ENCODE results near the gene FITM1.
A peak's percentile ranks its signal among the peaks of the same experiment; 100 is the strongest.

FITM1 gene

GRCh38 chr14:24160850-24161804 is 30.7 kb downstream of the FITM1 start, which contains the start of gene IRF9:
Gene IRF9, plus strand, starts transcription at chr14:24161265. Its CDS starts 880 bp downstream, at chr14:24162145.
- peak; percentile 99 for DNase-seq (ENCODE audit: low read depth, low spot score)

- no peak for DNase-seq (ENCODE audit: low read depth, low spot score)
These were observed 31.6 kb downstream of the FITM1 start for GRCh38 chr14:24162093-24162492.

- DNase-seq (ENCODE audit: low read depth, low spot score), result no peak
These were observed 34.1 kb downstream of the FITM1 start for GRCh38 chr14:24164518-24164991.

- no peak for DNase-seq (ENCODE audit: low read depth, low spot score)
These were observed 35.3 kb downstream of the FITM1 start for GRCh38 chr14:24165785-24166184.

- DNase-seq (ENCODE audit: low read depth, low spot score), result no peak
These were observed 37.1 kb downstream of the FITM1 start for GRCh38 chr14:24167469-24168114.

- peak; percentile 99 for DNase-seq (ENCODE audit: low read depth, low spot score)
These were observed 41.2 kb downstream of the FITM1 start, which contains the start of gene REC8 for GRCh38 chr14:24171422-24172260. Gene REC8, plus strand, starts transcription at chr14:24172080. Its CDS starts 473 bp downstream, at chr14:24172553.

- peak; percentile 27 for DNase-seq (ENCODE audit: low read depth, low spot score)
These were observed 41.9 kb downstream of the FITM1 start for GRCh38 chr14:24172261-24172860.

GRCh38 chr14:24172871-24173281 is 42.4 kb downstream of the FITM1 start:
- DNase-seq (ENCODE audit: low read depth, low spot score), result no peak

- DNase-seq (ENCODE audit: low read depth, low spot score), result no peak
These were observed 46.1 kb downstream of the FITM1 start for GRCh38 chr14:24176599-24176998.

- DNase-seq (ENCODE audit: low read depth, low spot score), result no peak
These were observed 46.8 kb downstream of the FITM1 start for GRCh38 chr14:24177041-24177825.

GRCh38 chr14:24177891-24178290 is 47.4 kb downstream of the FITM1 start:
- no peak for DNase-seq (ENCODE audit: low read depth, low spot score)

GRCh38 chr14:24178399-24179178 is 48.1 kb downstream of the FITM1 start:
- no peak for DNase-seq (ENCODE audit: low read depth, low spot score)

- no peak for DNase-seq (ENCODE audit: low read depth, low spot score)
These were observed 49.0 kb downstream of the FITM1 start for GRCh38 chr14:24179294-24179960.

- no peak for DNase-seq (ENCODE audit: low read depth, low spot score)
These were observed 49.7 kb downstream of the FITM1 start for GRCh38 chr14:24179961-24180796.

GRCh38 chr14:24181371-24182077 is 51.1 kb downstream of the FITM1 start:
- no peak for DNase-seq (ENCODE audit: low read depth, low spot score)

All from ELF-1 (cell line).